PC-3 (cell line): ENCODE data around the gene ARVCF. TPM values are rescaled to one million over a fixed set of nuclear protein-coding genes. Genes with fewer than 3 reads are reported as not detected.

ENCODE experiments used
- ATAC-seq: fragments of 200-7000 bp; cut with Tn5 transposase; 2 replicates; pipeline ENCODE4 v1.9.1; 2020; ENCODE audit warnings: mild to moderate bottlenecking, moderate library complexity
- BruUV-seq: library from RNA; stranded (reverse); fragments of 400-500 nt; replicated peaks from 2 replicates; lab custom pipeline; 2021; lab: Mats Ljungman, UMichigan
- CTCF ChIA-PET: fragments of 300-600 bp; sonication (Branson Sonifier 250); formaldehyde crosslinking; loops from one replicate; lab custom pipeline; 2022; ENCODE audit warnings: antibody characterized with exemption; lab: Charles Lee
- POLR2A ChIA-PET: fragments of 300-600 bp; sonication (Branson Sonifier 250); formaldehyde crosslinking; loops from one replicate; lab custom pipeline; 2022; ENCODE audit warnings: antibody characterized with exemption; ENCODE audit not compliant: unreplicated experiment; lab: Charles Lee
- DNase-seq: peaks from one replicate; pipeline ENCODE4 v3.0.0-alpha.2; 2015
- H2AFZ ChIP-seq: fragments of 300-600 bp; sonication (generic); 2 replicates; pipeline ENCODE4 v1.6.0; 2016; ENCODE audit warnings: antibody characterized with exemption, low read length
- H3F3A ChIP-seq: fragments of 300-600 bp; sonication (generic); one replicate; pipeline ENCODE4 v1.6.0; 2017; ENCODE audit warnings: antibody characterized with exemption, low read length, control low read depth, mild to moderate bottlenecking; ENCODE audit not compliant: unreplicated experiment
- H3K27ac ChIP-seq: fragments of 300-600 bp; sonication (generic); 2 replicates; pipeline ENCODE4 v1.5.1; 2016; ENCODE audit warnings: mild to moderate bottlenecking, low read length
- H3K27me3 ChIP-seq: fragments of 300-600 bp; sonication (generic); 2 replicates; pipeline ENCODE4 v1.6.1; 2016; ENCODE audit warnings: low read length, mixed read lengths
- H3K36me3 ChIP-seq: fragments of 300-600 bp; sonication (generic); 2 replicates; pipeline ENCODE4 v1.6.1; 2016; ENCODE audit warnings: low read depth, mixed run types, low read length, mixed read lengths
- H3K4me1 ChIP-seq: fragments of 300-600 bp; sonication (generic); 2 replicates; pipeline ENCODE4 v1.5.1; 2016; ENCODE audit warnings: low read length; ENCODE audit not compliant: insufficient read depth
- H3K4me2 ChIP-seq: fragments of 300-600 bp; sonication (generic); 2 replicates; pipeline ENCODE4 v1.6.0; 2016; ENCODE audit warnings: low read length
- H3K4me3 ChIP-seq: fragments of 300-600 bp; sonication (generic); 2 replicates; pipeline ENCODE4 v1.5.1; 2016; ENCODE audit warnings: mild to moderate bottlenecking, low read length, mixed read lengths
- H3K79me2 ChIP-seq: fragments of 300-600 bp; sonication (generic); 2 replicates; pipeline ENCODE4 v1.6.1; 2017; ENCODE audit warnings: low read length, mixed read lengths
- H3K9ac ChIP-seq: fragments of 300-600 bp; sonication (generic); 2 replicates; pipeline ENCODE4 v1.6.0; 2016; ENCODE audit warnings: mild to moderate bottlenecking, low read length
- H3K9me2 ChIP-seq: fragments of 300-600 bp; sonication (generic); replicated peaks from 2 replicates; pipeline ENCODE4 v1.6.1; 2016; ENCODE audit warnings: mixed run types, low read length, mixed read lengths
- H3K9me3 ChIP-seq: fragments of 300-600 bp; sonication (generic); 2 replicates; pipeline ENCODE4 v1.6.1; 2016; ENCODE audit warnings: low read length, mixed read lengths
- H4K20me1 ChIP-seq: fragments of 300-600 bp; sonication (generic); 2 replicates; pipeline ENCODE4 v1.6.1; 2016; ENCODE audit warnings: low read length, mixed read lengths
- CTCF ChIP-seq: fragments of 300-600 bp; sonication (generic); conservative IDR thresholded peaks from 2 replicates; pipeline ENCODE4 v1.5.1; 2017; ENCODE audit warnings: antibody characterized with exemption, low read depth, mild to moderate bottlenecking, low read length
- EZH2 ChIP-seq: fragments of 300-600 bp; sonication (generic); IDR thresholded peaks from one replicate; pipeline ENCODE4 v1.6.1; 2017; ENCODE audit warnings: antibody characterized with exemption, mild to moderate bottlenecking, low read length; ENCODE audit not compliant: unreplicated experiment
- EZH2phosphoT487 ChIP-seq: fragments of 300-600 bp; sonication (generic); IDR thresholded peaks from 2 replicates; pipeline ENCODE4 v1.6.1; 2018; ENCODE audit warnings: mild to moderate bottlenecking, antibody characterized with exemption, low read length, borderline replicate concordance
- intact Hi-C: fragments of 100-400 bp; cut with micrococcal nuclease; formaldehyde crosslinking; loops from 2 replicates; pipeline ENCODE4 v1.9.0; 2023
- total RNA-seq: library from RNA; depleted of rRNA; stranded (reverse); fragments of >200 nt; gene quantifications from 2 replicates; pipeline ENCODE4 v1.2.3, GENCODE V29; 2014

ARVCF gene
- total RNA-seq, 1 experiment from 2014 or later, result 20.0 TPM

- intact Hi-C loops, result no loop called here
- Histone ChIP-seq H3K36me3 (0 out of 2 replicates have a peak, but pooled peaks cover 2% of the 10 kb centered on the region), H3K27ac (no peak overlapping the region), H3K9me3 (peaks cover 2% of the 10 kb centered on the region; the same call in 1 of the 2 replicates), H3K9ac (no peak overlapping the region), H3K4me3 (no peak overlapping the region), H4K20me1 (no peaks in the 10 kb centered on the region), H2AFZ (no peak overlapping the region), H3K27me3 (no peaks in the 10 kb centered on the region), H3K9me2 (no peaks in the 10 kb centered on the region), H3F3A (no peaks in the 10 kb centered on the region), H3K4me1 (no peaks in the 10 kb centered on the region), H3K4me2 (no peak overlapping the region), H3K79me2 (no peaks in the 10 kb centered on the region)
- ATAC-seq, result no peak
- ChIA-PET CTCF (no interaction called here), POLR2A (no interaction called here)
- no TSS peak for BruUV-seq
- no peak for DNase-seq
- no peak for TF ChIP-seq EZH2phosphoT487
- no peak for TF ChIP-seq CTCF
- TF ChIP-seq EZH2, result no peak
Observed at GRCh38 chr22:19998232-19998951, 18.2 kb downstream of the ARVCF start.

- H3F3A ChIP-seq, result no peaks in the 10 kb centered on the region
- no peaks in the 10 kb centered on the region for H3K27me3 ChIP-seq
- H3K9me2 ChIP-seq, result no peaks in the 10 kb centered on the region
- H3K36me3 ChIP-seq, result no peaks in the 10 kb centered on the region
- intact Hi-C loops, result no loop called here
- BruUV-seq, result no TSS peak
- H3K9ac ChIP-seq, result no peak overlapping the region
- ChIA-PET CTCF (no interaction called here), POLR2A (no interaction called here)
- no peak overlapping the region for H3K4me2 ChIP-seq
- H3K9me3 ChIP-seq, result no peaks in the 10 kb centered on the region
- no peak overlapping the region for H3K4me3 ChIP-seq
- no peaks in the 10 kb centered on the region for H3K4me1 ChIP-seq
- ATAC-seq, result no peak
- H2AFZ ChIP-seq, result no peak overlapping the region
- no peaks in the 10 kb centered on the region for H3K79me2 ChIP-seq
- H3K27ac ChIP-seq, result no peak overlapping the region
- no peaks in the 10 kb centered on the region for H4K20me1 ChIP-seq
- DNase-seq, result no peak
- TF ChIP-seq CTCF (no peak), EZH2 (no peak)
Observed at GRCh38 chr22:19997561-19998231, 18.9 kb downstream of the ARVCF start.
